IMR-90 (cell line): ENCODE results near the gene UBE2S. TPM values are rescaled to one million over a fixed set of nuclear protein-coding genes. Genes with fewer than 3 reads are reported as not detected.

Experiments
- ATAC-seq: fragments of 200-7000 bp; cut with Tn5 transposase; 2 replicates; pipeline ENCODE4 v1.9.1; 2020; ENCODE audit warnings: low read depth, mild to moderate bottlenecking, moderate library complexity
- BruUV-seq: library from RNA; stranded (reverse); fragments of 400-500 nt; replicated peaks from 2 replicates; lab custom pipeline; 2021; lab: Mats Ljungman, UMichigan
- CTCF ChIA-PET: fragments of 300-600 bp; formaldehyde crosslinking; extraction: SDS; loops from one replicate; lab custom pipeline; 2021; ENCODE audit warnings: antibody characterized with exemption; lab: Yijun Ruan, JAX
- POLR2A ChIA-PET: fragments of 300-600 bp; sonication (Branson Sonifier 250); formaldehyde crosslinking; loops from one replicate; lab custom pipeline; 2022; ENCODE audit warnings: antibody characterized with exemption; ENCODE audit not compliant: unreplicated experiment; lab: Charles Lee
- DNase-seq: peaks from one replicate; pipeline ENCODE4 v3.0.0; 2013
- H2AFZ ChIP-seq: replicated peaks from 2 replicates; pipeline ENCODE3; 2013; ENCODE audit warnings: low read length, mild to moderate bottlenecking; ENCODE audit not compliant: poor library complexity
- H2AK5ac ChIP-seq: 2 replicates; pipeline ENCODE4 v1.6.1; 2013; ENCODE audit warnings: low read depth, low read length, inconsistent platforms
- H2AK9ac ChIP-seq: replicated peaks from 2 replicates; pipeline ENCODE3; 2013; ENCODE audit warnings: mild to moderate bottlenecking, low read depth, low read length, moderate library complexity; ENCODE audit not compliant: poor library complexity
- H2BK120ac ChIP-seq: 2 replicates; pipeline ENCODE4 v1.6.1; 2013; ENCODE audit warnings: low read depth, low read length, inconsistent platforms
- H2BK15ac ChIP-seq: 3 replicates; pipeline ENCODE4 v1.6.1; 2013; ENCODE audit warnings: low read depth, low read length, inconsistent platforms
- H2BK20ac ChIP-seq: 2 replicates; pipeline ENCODE4 v1.6.1; 2013; ENCODE audit warnings: low read depth, mild to moderate bottlenecking, inconsistent platforms, low read length, moderate library complexity
- H2BK5ac ChIP-seq: 2 replicates; pipeline ENCODE4 v1.6.1; 2013; ENCODE audit warnings: mild to moderate bottlenecking, low read depth, low read length, inconsistent platforms; ENCODE audit not compliant: poor library complexity, severe bottlenecking
- H3K14ac ChIP-seq: replicated peaks from 2 replicates; pipeline ENCODE4 v1.6.1; 2013; ENCODE audit warnings: low read depth, low read length, inconsistent platforms
- H3K18ac ChIP-seq: 2 replicates; pipeline ENCODE4 v1.6.1; 2013; ENCODE audit warnings: low read depth, low read length, control low read depth
- H3K23ac ChIP-seq: 2 replicates; pipeline ENCODE4 v1.6.1; 2013; ENCODE audit warnings: low read depth, low read length, inconsistent platforms
- H3K27ac ChIP-seq: 2 replicates; pipeline ENCODE4 v1.5.1; 2013; ENCODE audit warnings: mild to moderate bottlenecking, control low read depth, low read length; ENCODE audit not compliant: insufficient read depth
- H3K27me3 ChIP-seq: 2 replicates; pipeline ENCODE4 v1.6.1; 2013; ENCODE audit warnings: low read length; ENCODE audit not compliant: control insufficient read depth, insufficient read depth
- H3K36me3 ChIP-seq: 2 replicates; pipeline ENCODE4 v1.6.1; 2013; ENCODE audit warnings: low read length, mixed read lengths; ENCODE audit not compliant: control insufficient read depth, insufficient read depth
- H3K4ac ChIP-seq: 2 replicates; pipeline ENCODE4 v1.6.1; 2013; ENCODE audit warnings: low read depth, low read length, inconsistent platforms
- H3K4me1 ChIP-seq: 2 replicates; pipeline ENCODE4 v1.6.1; 2013; ENCODE audit warnings: low read length, mixed read lengths; ENCODE audit not compliant: control insufficient read depth, insufficient read depth
- H3K4me2 ChIP-seq: 2 replicates; pipeline ENCODE4 v1.6.1; 2013; ENCODE audit warnings: low read depth, mild to moderate bottlenecking, control low read depth, low read length, moderate library complexity
- H3K4me3 ChIP-seq: 2 replicates; pipeline ENCODE4 v1.5.1; 2013; ENCODE audit warnings: low read depth, mild to moderate bottlenecking, control low read depth, low read length, moderate library complexity; ENCODE audit not compliant: insufficient read depth
- H3K56ac ChIP-seq: 2 replicates; pipeline ENCODE4 v1.6.1; 2013; ENCODE audit warnings: low read length, inconsistent platforms; ENCODE audit not compliant: insufficient read depth; ENCODE audit errors: extremely low read depth
- H3K79me1 ChIP-seq, 2 experiments: 2 replicates each; pipeline ENCODE4 v1.6.1; 2013; ENCODE audit warnings: low read length in 2 of 2, inconsistent platforms in 1 of 2, low read depth in 1 of 2
- H3K9ac ChIP-seq: 2 replicates; pipeline ENCODE4 v1.6.1; 2013; ENCODE audit warnings: low read depth, low read length, control low read depth
- H3K9me1 ChIP-seq: 2 replicates; pipeline ENCODE4 v1.6.1; 2013; ENCODE audit warnings: low read length, inconsistent platforms; ENCODE audit not compliant: insufficient read depth
- H3K9me3 ChIP-seq: 2 replicates; pipeline ENCODE4 v1.6.1; 2013; ENCODE audit warnings: low read length; ENCODE audit not compliant: control insufficient read depth, insufficient read depth
- H4K20me1 ChIP-seq: 2 replicates; pipeline ENCODE4 v1.6.1; 2013; ENCODE audit warnings: low read length, inconsistent platforms; ENCODE audit not compliant: insufficient read depth
- H4K5ac ChIP-seq: 2 replicates; pipeline ENCODE4 v1.6.1; 2013; ENCODE audit warnings: mild to moderate bottlenecking, low read depth, low read length, control low read depth
- H4K8ac ChIP-seq, 2 experiments: 2 replicates each; pipeline ENCODE4 v1.6.1; 2013; ENCODE audit warnings: low read depth in 2 of 2, low read length in 2 of 2, control low read depth in 1 of 2, inconsistent platforms in 1 of 2
- H4K91ac ChIP-seq: 2 replicates; pipeline ENCODE4 v1.6.1; 2013; ENCODE audit warnings: low read depth, low read length, inconsistent platforms; ENCODE audit not compliant: insufficient read depth
- MAZ ChIP-seq: IDR thresholded peaks from 2 replicates; pipeline ENCODE4 v1.6.1; 2012; ENCODE audit warnings: low read depth, mild to moderate bottlenecking, low read length, improper control_type of control experiment, moderate library complexity, borderline replicate concordance
- POLR2A ChIP-seq: IDR thresholded peaks from 2 replicates; pipeline ENCODE4 v1.6.1; 2012; ENCODE audit warnings: mild to moderate bottlenecking, low read depth, low read length
- RAD21 ChIP-seq: IDR thresholded peaks from 2 replicates; pipeline ENCODE4 v1.6.1; 2012; ENCODE audit warnings: low read length, improper control_type of control experiment
- WGBS, 2 experiments: methylation state at CpG; one replicate each; pipeline versions ENCODE4 v1.1.5 to v1.1.7; 2013; ENCODE audit warnings: missing lambda C conversion rate in 2 of 2; ENCODE audit not compliant: insufficient read length in 1 of 2; ENCODE audit errors: extremely low coverage in 2 of 2; 5-methylcytosine and 5-hydroxymethylcytosine counted together
- dilution Hi-C: fragments of 300-500 bp; cut with HindIII; formaldehyde crosslinking; loops from one replicate; pipeline ENCODE4 v1.14.3; 2018; ENCODE audit warnings: low sequenced_read_pairs; ENCODE audit not compliant: unreplicated experiment
- in situ Hi-C: fragments of 300-500 bp; cut with MboI; formaldehyde crosslinking; loops from 3 replicates; pipeline ENCODE4 v1.14.3; 2019; ENCODE audit warnings: low sequenced_read_pairs, inconsistent platforms, mixed read lengths
- intact Hi-C: fragments of 100-400 bp; cut with micrococcal nuclease; formaldehyde crosslinking; loops from 2 replicates; pipeline ENCODE4 v1.10.0; 2022
- polyA plus RNA-seq, 3 experiments: library from polyadenylated mRNA; depleted of rRNA; stranded (reverse); fragments of >200 nt; gene quantifications; 2 replicates each; pipeline ENCODE4 v1.2.3, GENCODE V29; 2012; ENCODE audit warnings: low replicate concordance in 1 of 3
- total RNA-seq: library from RNA; depleted of rRNA; stranded (reverse); fragments of >200 nt; gene quantifications from 2 replicates; pipeline ENCODE4 v1.2.3, GENCODE V29; 2012

Gene UBE2S
- total and polyA plus RNA-seq, 2 of the 4 experiments (the other 2 are of a cell fraction): 69.5 to 104 TPM

DNA sequence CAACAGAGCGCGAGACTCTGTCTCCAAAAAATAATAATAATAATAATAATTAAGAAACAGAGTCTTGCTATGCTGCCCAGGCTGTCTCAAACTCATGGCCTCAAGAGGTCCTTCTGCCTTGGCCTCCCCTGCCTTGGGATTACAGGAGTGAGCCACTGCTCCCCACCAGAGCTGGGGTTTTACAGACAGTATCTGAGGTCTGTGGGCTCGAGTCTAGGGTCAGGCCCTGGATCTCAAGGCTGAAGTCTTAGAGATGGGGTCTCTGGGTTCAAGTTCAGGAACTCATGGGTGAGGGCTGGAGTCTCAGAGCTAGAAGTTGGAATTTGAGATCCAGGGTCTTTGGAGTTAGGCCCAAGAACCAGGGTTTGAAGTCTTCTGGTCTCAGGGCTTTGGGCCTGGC, 40.8 kb downstream of the UBE2S start:
- no peak overlapping the region for H3K4me3 ChIP-seq
- H3K9me1 ChIP-seq: peaks cover 4% of the 10 kb centered on the region; the same call in 1 of the 2 replicates
- H2BK15ac ChIP-seq: no peak overlapping the region
- H2BK20ac ChIP-seq: no peak overlapping the region
- H3K27me3 ChIP-seq: no peaks in the 10 kb centered on the region
- DNase-seq: no peak
- H3K9ac ChIP-seq: peak overlapping the region; percentile 30; the same call in 1 of the 2 replicates
- no peak overlapping the region; the same call in 1 of the 2 replicates for H3K27ac ChIP-seq
- H3K4ac ChIP-seq: no peak overlapping the region
- no peaks in the 10 kb centered on the region for H3K9me3 ChIP-seq
- no peak for ATAC-seq
- no peak overlapping the region for H2AFZ ChIP-seq
- H3K23ac ChIP-seq: peak overlapping the region; percentile 33; the same call in 1 of the 2 replicates
- no peak overlapping the region for H4K91ac ChIP-seq
- H2BK120ac ChIP-seq: no peak overlapping the region
- peaks cover 16% of the 10 kb centered on the region for H3K4me1 ChIP-seq
- peaks cover 59% of the 10 kb centered on the region for H4K20me1 ChIP-seq
- H3K36me3 ChIP-seq: peaks cover 26% of the 10 kb centered on the region
- H4K8ac ChIP-seq: no peak overlapping the region
- H3K56ac ChIP-seq: no peak overlapping the region
- H3K18ac ChIP-seq: no peak overlapping the region
- H3K14ac ChIP-seq: no peak overlapping the region
- TSS peak; percentile 34 for BruUV-seq
- H2AK9ac ChIP-seq: no peak overlapping the region
- no peak overlapping the region for H4K5ac ChIP-seq
- no peak overlapping the region for H3K4me2 ChIP-seq
- dilution Hi-C loops (no loop called here), intact Hi-C loops (no loop called here), in situ Hi-C loops (no loop called here)
- WGBS, 2 experiments: 80% methylated on average over 1 of the region's 3 CpGs; no CpG with 5 or more reads in 1 of the 2 experiments
- no peak for TF ChIP-seq MAZ
- no peak for TF ChIP-seq RAD21
- peak; percentile 77 for TF ChIP-seq POLR2A
- peaks cover 0 to 37% of the 10 kb centered on the region in 2 experiments; a peak in 3 of 4 replicates for H3K79me1 ChIP-seq
- ChIA-PET POLR2A (interaction anchor here (0.5 kb wide), 1 partner anchor 26 kb away, joined by 3 read pairs; no protein-coding TSS in a partner anchor), CTCF (no interaction called here)
- H2AK5ac ChIP-seq: no peak overlapping the region
- H2BK5ac ChIP-seq: no peak overlapping the region
